Right ventricle myocardium superior (tissue), 1 donor: Measurements from ENCODE around the gene ATP10A. TPM values are rescaled to one million over a fixed set of nuclear protein-coding genes. Genes with fewer than 3 reads are reported as not detected.

ENCODE experiments used
- ATAC-seq: fragments of 200-7000 bp; cut with Tn5 transposase; one replicate; pipeline ENCODE4 v1.9.1; 2020; ENCODE audit warnings: mild to moderate bottlenecking; ENCODE audit not compliant: poor library complexity
- DNase-seq: peaks from one replicate; pipeline ENCODE4 v3.0.0-alpha.2; 2020
- intact Hi-C: fragments of 100-400 bp; cut with DNase I; formaldehyde crosslinking; loops from one replicate; pipeline ENCODE4 v1.11.2; 2022
- total RNA-seq: library from RNA; stranded (reverse); fragmentation: NEBNext Ultra II Directional; extraction: Animal tissue kit (Norgen Biotek cat#: 25700); gene quantifications from one replicate; pipeline ENCODE4 v1.2.1, GENCODE V29; 2021
- donor health status: DM: no; HTN: yes; CAD: no; lungs with severe emphysema.

ATP10A gene
- total RNA-seq, 1 donor from 2014 or later = 0.75 TPM

DNA sequence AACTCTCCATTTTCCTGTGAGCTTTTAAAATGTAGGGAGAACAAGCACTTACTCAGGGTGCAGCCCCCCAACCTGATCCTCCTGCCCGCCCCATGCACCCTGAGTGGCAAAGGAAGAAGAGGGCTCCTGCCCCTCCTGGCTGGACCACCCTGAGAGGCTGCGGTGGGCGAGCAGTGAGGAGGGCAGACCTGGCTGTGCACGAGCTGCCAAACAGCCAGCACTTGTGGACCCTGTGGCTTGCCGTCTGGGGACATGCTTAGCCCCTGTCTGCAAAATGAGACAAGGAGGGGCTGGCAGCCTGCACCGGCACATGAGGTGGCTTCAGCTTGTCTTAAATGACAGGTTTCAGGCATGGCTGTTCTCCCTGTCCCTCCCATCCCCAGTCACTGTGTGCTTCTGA lies 18.6 kb downstream of the ATP10A start:
- intact Hi-C loops = no loop called here
- ATAC-seq (no peak), DNase-seq (no peak)

DNA sequence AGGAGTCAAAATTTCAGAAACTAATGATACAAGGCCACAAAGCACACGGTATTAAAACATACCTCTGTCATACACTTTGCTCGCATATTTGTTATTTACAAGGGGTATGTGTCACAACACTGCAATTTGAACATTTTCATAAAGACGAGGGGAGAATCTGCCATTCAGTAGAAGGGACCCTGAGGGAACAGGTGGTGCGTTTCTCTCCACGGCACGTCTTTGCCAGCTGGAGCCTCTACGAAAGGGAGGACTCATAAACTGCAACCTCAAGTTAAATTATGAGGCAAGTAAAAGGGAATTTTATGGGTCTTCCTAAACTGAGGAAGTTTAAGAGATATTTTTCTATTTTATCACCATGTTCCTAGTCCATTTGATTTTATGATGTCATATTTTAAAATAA lies 19.1 kb downstream of the ATP10A start:
- ATAC-seq (no peak), DNase-seq (no peak)
- intact Hi-C loops = no loop called here

DNA sequence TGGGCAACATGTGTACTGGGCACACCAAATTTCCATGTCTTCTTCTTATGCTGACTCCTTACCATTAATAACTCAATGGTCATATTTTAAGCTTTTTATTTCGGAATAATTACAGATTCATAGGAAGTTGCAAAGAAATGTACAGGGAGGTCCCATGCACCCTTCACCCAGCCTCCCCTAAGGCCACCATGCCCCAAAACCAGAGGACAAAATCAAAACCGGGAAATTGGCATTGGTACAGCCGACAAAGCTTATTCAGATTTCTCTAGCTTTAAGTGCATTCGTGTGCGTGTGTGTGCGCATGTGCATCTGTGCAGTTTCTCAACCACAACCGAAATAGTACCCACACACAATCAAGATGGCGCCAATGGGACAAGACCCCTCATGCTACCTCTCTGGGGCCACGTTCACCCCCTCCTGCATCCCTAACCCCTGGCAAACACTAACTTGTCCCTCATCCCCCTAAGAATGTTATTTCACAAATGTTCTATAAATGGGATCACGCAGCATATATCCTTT lies 23.4 kb downstream of the ATP10A start:
- intact Hi-C loops = no loop called here
- DNase-seq (no peak), ATAC-seq (no peak)

DNA sequence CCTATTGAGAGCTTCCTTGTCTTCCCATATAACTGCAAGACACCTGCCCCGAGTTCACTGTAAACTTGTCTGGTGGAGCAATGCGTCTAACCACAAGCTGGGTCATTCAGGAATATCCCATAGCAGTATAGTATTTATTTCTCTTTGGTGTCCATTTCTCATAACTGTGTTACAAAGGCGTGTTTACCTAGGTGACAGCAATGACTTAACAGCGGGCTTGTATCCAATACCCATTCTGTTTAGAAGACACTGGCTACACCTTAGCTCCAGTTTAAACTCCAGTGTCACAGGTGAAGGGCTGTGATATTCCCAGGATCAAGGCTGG lies 24.3 kb downstream of the ATP10A start:
- DNase-seq (no peak), ATAC-seq (no peak)
- intact Hi-C loops = no loop called here

DNA sequence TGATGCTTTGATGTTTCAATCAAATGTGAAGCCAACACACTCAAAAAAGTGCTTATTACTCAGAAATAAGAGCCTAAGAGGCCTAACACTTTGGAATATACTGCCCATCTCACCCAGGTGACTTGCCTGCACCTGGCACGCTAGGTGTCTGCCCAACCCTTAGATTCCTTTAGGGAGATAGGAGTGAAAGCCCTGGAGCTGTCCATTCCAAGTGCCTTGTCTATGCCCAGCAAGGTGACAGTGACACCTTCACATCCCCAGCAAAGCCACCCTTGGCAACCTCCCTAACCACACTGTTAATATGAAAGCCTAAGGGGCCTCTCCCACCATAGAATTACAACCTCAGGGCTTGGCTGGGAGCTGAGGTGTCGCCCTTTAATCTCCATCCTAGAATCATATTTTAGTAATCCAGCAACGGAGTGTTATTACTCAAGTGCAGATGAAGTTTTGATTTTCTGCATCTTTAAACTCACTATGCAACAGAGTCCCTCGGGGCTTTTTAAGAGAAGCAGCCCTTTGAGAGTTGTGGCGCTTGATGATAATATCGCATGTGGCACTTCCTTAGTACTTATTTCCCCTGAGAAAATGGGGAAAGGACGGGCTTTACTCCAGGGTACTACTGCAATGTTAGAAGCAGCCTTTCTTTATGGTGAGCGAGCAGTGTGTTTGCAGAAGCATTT lies 24.8 kb downstream of the ATP10A start:
- no peak for ATAC-seq
- intact Hi-C loops = no loop called here
- DNase-seq = no peak

DNA sequence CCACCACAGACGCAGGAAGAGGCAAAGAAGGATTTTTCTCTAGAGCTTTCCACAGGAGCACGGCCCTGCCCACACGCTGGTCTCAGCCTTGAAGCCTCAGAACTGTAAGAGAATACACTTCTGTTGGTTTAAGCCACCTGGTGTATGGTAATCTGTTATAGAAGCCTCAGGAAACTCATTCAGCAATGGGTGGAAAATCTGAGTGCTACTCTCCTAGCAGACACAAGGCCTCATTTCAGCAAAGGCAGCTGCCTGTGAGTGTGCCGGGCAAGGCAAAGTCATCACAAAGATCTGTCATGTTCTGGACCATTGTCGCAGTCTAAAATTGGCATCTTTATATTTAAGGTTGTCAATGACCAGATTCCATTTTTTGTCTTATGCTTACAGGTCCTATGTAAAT lies 31.0 kb downstream of the ATP10A start:
- intact Hi-C loops = no loop called here
- DNase-seq (no peak), ATAC-seq (no peak)

DNA sequence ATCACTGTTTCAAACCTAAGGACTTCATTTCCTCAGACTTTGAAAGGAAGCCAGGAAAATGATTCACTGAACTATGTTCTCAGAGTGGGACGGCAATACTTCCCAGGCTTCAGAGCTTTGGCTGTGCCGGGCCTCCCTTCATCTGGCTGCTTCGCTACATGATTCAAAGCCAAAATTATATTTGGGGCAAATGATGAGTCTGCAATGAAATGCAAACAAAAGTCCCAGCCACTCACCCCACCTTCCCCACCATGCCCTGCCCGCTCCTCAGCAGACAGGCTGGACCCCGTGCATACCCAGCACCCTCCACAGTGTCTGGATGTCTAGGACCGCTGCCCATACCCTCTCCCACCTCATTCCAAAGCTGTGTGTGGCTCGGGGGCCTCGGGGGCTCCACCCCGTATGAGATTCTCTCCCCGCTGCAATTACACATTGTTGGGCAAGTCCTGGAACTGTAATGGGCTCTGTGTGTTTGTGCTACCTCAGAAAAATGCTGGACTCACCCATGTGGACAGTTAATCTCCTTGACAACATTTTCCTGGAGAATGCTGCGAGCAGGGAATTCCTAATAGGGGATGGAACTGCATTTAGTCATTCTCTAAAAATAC lies 32.2 kb downstream of the ATP10A start:
- DNase-seq = peak; percentile 52
- intact Hi-C loops = no loop called here
- ATAC-seq = peak; percentile 90

DNA sequence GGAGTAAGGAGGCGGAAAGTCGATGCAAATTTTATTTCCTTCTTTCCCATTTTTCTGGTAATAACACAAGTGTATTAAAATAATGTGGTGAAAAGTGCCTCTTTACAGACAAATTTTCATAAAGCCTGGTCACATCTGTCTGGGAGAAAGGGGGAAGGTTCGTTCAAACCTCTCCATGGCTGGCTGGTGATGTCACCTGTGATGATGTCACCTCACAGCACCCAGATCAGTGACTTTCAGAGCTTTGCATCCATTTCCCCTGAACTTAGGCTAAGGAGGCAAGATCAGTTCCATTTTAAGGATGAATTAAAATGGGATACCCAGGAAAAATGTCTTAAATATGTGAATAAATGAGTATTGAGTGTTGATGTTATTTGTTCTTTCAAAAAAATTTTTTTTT lies 34.1 kb downstream of the ATP10A start:
- intact Hi-C loops = no loop called here
- no peak for ATAC-seq
- DNase-seq = no peak

DNA sequence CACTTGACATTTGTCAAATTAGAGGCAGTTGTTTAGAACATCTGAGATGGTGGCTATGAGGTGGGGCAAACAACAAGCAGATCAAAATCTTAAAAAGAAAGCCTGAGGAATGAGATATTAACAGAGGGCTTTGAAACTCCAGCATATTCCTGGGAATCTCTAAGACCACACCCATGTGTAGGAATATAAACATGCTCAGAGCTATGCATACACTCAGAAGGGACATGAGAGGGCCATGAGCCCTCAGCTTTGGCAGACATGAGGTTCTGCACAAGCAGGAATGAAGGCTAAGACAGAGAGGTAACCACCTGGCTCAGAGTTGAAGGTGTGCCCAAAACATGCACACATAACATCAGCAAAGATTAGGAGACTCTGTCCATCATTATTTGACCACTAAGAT lies 37.9 kb downstream of the ATP10A start:
- ATAC-seq (no peak), DNase-seq (no peak)
- intact Hi-C loops = no loop called here

DNA sequence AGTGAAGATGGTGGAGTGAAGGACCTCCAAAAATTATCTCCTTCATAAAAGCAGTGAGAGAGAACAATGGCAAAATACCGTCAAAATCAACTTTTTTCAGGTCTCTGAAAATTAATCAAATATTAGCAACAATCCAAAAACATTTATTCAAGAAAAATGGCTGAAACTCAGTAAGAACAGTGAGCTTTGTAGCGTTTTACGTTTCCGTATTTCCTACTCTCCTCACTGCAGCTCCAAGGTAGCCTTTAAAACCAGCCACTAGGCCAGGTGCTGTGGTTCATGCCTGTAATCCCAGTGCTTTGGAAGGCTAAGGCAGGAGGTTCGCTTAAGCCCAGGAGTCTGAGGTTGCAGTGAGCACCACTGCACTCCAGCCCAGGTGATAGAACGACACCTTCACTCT lies 38.5 kb downstream of the ATP10A start:
- no peak for ATAC-seq
- intact Hi-C loops = no loop called here
- DNase-seq = no peak

DNA sequence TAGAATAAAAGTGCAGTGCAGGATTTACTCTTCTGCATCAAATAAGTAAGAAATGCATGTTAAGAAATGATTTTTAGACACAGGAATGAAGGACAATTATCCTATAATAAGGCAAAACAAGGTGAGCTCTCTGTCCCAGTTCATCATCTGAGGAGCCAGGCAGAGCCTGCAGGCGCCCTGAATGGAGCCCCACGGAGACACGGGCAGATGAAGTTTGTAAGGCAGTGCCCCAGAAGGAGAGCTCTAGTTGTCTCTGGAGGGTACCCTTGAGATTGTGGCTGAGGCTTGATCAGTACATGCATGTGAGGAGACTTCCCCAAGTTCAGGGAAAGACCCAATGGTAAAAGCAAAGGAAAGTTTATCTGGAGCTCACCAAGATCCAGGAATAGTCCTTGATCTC lies 50.3 kb downstream of the ATP10A start:
- ATAC-seq = no peak
- DNase-seq = no peak
- intact Hi-C loops = no loop called here

DNA sequence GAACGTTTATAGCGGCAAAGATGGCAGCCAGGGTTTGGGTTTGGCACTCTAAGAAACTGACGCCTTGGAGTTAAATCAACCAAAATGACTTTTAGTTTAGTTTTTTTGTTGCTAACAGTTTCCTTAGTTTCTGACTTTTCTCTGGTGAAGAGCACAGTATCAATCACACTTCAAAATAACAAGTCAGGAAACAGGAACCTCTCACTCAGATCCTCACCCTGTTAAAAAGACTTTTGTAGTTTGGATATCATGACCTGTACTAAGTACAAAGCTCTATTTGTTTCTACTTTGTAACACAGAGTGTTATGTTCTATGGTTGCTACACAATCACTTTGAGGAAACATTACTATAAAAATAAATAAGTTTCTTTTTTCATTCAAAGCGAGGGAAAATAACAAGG lies 51.1 kb downstream of the ATP10A start:
- ATAC-seq (no peak), DNase-seq (no peak)
- intact Hi-C loops = no loop called here

DNA sequence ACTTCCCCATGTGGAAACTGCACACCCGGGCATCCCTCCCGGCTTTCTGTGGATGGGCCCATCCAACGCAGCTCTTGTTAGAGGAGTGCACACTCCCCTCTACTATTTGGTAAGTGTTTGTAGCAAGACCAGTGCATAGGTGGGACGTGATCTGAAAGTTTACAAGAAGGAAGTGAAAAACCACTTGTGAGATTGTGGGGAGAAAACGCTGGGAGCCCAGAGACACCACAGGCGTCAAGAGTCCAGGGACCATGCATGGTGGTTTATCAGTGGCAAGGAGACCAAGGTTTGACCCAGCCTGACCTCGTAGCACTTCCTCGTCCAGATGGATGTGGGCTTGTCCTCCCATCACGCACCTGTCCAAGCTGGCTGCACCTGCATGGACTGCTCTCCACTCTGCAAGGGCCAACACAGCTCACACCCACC lies 51.6 kb downstream of the ATP10A start:
- no peak for DNase-seq
- no peak for ATAC-seq
- intact Hi-C loops = no loop called here

DNA sequence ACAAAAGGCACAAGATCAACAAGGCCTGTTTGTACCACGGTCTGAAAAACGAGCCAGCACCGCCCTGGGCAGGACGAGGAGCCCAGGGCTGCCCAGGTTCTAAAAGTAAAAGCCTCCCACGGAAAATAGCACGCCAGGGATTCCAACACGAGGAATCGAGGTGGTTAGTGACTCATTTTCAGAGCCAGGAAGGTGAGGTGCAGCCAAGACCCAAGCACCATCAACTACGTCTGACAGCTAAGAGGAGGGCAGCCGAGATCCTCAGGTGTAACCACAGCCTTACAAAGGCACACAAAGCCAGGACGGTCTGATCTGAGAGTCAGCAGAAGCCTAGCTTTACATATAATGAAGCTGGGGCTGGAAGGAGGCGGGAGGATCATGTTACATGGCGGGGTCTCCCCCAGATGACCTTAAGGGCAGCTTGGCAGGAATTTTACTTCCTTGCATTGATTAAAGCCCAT lies 52.5 kb downstream of the ATP10A start:
- DNase-seq (no peak), ATAC-seq (no peak)
- intact Hi-C loops = no loop called here

DNA sequence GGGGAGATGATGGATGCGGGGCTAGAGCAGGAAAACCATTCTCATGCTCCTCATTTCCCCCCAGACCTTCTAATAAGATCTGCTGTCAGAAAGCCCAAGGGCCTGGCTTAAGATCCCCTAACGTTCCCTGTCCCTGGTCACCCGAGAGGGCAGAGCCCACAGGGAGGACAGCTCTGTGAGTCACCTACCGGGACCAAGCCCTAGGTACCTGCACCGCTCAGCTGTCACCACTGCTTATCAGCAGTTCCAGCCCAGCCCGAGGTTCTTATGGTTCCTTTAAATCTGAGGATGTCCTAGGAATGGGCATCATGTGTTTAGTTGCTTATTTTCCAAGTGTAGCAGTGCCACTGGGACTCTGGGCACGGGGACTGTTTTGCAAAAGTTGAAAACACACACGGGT lies 53.0 kb downstream of the ATP10A start:
- DNase-seq = no peak
- intact Hi-C loops = no loop called here
- ATAC-seq = no peak

DNA sequence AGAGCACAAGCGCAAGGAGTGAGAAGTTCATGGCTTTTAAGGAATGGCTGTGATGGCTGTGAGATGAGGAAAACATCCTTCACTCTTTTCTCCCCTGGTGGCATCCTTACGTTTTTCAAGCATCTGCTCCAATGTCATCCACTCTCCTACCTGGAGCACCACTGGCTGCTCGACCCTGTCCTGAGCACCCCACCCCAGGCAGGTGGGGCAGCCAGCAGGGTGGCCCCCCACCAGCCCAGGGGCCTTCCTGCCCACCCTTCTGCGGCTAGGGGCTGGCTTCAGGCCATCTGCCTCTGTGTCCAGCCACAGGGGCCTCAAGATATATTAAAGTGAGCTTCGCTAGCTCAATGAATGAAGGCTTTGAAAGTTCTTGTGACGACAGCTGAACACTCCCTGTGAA lies 56.1 kb downstream of the ATP10A start:
- ATAC-seq (no peak), DNase-seq (no peak)
- intact Hi-C loops = no loop called here

DNA sequence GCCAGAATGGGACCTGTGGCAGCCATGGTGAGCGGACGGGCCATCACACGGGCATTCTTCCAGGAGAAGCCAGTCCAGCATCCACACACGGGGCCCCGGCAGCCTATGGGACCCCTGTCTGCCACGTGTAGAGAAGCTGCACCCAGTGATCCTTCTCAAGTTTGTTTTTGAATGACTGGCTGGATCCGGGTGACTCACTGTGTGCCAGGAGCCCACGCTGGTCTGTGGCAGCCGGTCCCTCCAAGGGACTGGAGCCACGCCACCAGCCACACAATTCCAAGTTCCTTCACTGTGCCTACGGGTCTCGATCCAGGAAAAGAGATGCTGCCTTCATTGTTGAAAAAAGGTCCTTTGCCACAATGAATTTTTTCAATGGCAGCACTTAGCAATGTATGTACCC lies 58.1 kb downstream of the ATP10A start:
- DNase-seq = no peak
- no peak for ATAC-seq
- intact Hi-C loops = no loop called here

DNA sequence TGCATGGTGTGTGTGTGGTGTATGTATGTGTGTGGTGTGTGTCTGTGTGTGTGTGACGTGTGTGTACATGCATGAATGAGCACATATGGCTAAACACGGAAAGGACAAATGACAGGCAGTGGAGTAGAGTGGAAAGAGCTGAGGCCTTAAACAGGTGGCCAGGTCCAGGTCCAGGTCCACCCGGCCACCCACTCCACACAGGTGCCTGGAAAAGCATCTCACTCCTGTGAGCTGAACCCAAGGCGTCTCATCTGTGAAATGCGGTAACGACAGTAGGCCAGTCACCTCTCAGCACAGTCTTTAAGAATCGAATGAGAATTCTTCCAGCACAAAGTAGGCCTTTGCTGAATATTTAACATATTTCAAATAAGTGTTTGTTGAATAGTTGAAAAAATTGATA lies 58.7 kb downstream of the ATP10A start:
- DNase-seq (no peak), ATAC-seq (no peak)
- intact Hi-C loops = no loop called here

DNA sequence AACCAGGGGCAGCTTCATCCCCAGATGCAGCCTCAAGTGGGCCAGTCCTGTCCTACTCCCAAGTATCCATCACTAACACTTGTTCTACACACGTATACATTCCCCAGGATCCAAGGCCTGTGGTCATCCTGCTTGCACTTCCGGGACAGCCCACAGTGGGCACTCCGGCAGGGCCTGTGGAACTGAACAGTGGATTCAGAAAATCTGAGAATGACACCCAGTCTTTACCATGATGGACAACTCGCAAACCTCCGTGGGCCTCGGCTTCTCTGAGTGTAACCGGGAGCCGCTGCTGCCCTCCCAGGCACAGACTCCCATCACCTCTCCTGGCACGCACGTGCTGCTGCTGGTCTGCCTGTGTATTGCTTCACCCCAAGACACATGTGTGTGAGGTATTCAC lies 59.6 kb downstream of the ATP10A start:
- DNase-seq (no peak), ATAC-seq (no peak)
- intact Hi-C loops = no loop called here

DNA sequence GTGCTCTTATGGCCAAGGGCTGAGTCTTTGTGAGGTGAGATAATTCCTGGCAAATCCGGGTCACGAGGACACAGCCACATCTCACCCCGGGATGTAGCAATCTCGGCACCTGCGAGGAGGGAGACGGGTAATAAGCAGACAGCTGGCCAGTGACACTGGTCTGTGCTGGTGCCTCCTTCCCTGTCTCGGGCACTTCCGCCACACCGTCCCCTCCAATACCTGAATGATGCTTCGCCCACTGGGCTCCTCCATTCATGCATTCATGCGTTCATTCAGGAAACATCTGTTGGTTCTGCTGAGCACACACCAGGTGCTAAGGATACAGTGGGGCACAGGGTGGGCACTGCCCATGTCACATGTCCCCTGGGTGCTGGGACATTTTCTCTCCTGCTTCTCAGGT lies 60.1 kb downstream of the ATP10A start:
- ATAC-seq = no peak
- DNase-seq = no peak
- intact Hi-C loops = no loop called here

DNA sequence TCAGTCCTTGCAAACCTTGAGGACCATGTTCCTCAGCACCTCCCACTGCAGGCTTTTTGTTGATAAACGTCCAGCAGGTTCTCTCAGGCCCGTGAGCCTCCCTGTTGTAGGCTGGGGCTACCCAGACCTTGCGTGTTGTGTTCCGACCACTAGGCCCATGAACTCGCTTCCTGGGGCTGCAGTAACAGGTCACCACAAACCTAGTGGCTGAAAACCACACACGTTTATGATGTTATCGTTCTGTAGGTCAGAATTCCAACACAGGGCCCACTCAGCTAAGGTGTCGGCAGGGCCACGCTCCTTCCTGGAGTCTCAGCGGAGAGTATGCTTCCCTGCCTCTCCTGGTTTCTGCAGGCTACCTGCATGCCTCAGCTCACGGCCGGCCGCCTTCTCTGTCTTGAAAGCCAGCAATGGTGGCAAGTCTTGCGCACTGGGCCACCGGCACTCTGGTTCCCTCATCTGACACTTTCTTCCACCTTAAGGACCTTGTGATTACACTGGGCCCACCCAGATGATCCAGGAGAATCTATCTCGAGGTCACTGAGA lies 60.8 kb downstream of the ATP10A start:
- intact Hi-C loops = no loop called here
- ATAC-seq (no peak), DNase-seq (no peak)
